ENCODE results near the gene LRRC10B. TPM values are rescaled to one million over a fixed set of nuclear protein-coding genes. Genes with fewer than 3 reads are reported as not detected.

Gene LRRC10B
- total RNA-seq, 1 donor: under 0.01 TPM

DNA sequence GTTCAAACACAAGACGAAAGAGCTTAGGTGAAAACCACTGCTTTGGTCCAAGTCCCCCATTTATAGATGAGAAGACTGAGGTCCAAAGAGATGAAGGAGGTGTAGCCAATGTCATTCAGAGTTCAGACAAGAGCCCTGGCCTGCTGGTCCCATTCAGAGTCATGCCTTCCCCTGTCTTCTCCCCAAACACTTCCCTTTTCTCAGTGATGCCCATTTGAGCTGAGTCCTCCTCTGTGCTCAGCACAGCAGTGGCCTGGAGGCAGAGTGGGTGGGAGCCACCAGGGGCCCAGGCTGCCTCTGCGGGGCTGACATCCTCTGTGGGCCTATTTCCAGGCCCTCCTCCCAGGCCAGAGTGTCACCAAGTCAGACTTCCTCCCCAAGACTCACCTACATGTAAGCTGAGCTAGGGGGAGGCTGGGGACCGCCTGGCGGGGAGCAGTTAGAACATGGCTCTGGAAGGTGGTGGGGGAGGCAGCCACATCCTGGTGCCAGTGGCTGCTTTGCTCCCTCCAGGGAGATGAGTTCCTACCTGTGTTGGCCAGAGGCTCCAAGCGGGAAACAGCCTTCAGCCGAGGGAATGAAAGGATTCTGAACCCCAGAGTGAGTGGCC, 22.4 kb upstream of the LRRC10B start:
- Histone ChIP-seq H4K20me1 (ENCODE audit: insufficient read depth, low read length) (peaks cover 11% of the 10 kb centered on the region), H3K4me3 (ENCODE audit: insufficient read depth, low read length) (no peak overlapping the region), H3K9me3 (ENCODE audit: low read depth, low read length) (no peaks in the 10 kb centered on the region), H3K4me2 (ENCODE audit: insufficient read depth, low read length) (no peak overlapping the region), H3K4me1 (ENCODE audit: insufficient read depth, low read length) (peaks cover 21% of the 10 kb centered on the region), H3K36me3 (ENCODE audit: insufficient read depth, low read length) (no peaks in the 10 kb centered on the region), H3K79me2 (ENCODE audit: insufficient read depth, low read length) (no peaks in the 10 kb centered on the region), H3K27ac (ENCODE audit: low read depth, low read length) (no peak overlapping the region), H2AFZ (ENCODE audit: low read length) (no peak overlapping the region), H3K27me3 (ENCODE audit: insufficient read depth, low read length) (peaks cover 12% of the 10 kb centered on the region)
- DNase-seq (ENCODE audit: insufficient read length, low spot score, missing footprints): peak; percentile 74
- TF ChIP-seq, protein P1, sequence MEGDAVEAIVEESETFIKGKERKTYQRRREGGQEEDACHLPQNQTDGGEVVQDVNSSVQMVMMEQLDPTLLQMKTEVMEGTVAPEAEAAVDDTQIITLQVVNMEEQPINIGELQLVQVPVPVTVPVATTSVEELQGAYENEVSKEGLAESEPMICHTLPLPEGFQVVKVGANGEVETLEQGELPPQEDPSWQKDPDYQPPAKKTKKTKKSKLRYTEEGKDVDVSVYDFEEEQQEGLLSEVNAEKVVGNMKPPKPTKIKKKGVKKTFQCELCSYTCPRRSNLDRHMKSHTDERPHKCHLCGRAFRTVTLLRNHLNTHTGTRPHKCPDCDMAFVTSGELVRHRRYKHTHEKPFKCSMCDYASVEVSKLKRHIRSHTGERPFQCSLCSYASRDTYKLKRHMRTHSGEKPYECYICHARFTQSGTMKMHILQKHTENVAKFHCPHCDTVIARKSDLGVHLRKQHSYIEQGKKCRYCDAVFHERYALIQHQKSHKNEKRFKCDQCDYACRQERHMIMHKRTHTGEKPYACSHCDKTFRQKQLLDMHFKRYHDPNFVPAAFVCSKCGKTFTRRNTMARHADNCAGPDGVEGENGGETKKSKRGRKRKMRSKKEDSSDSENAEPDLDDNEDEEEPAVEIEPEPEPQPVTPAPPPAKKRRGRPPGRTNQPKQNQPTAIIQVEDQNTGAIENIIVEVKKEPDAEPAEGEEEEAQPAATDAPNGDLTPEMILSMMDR (IDR thresholded peaks at IDR 0.05; ENCODE audit: extremely low read depth, low read depth, low read length): no peak

DNA sequence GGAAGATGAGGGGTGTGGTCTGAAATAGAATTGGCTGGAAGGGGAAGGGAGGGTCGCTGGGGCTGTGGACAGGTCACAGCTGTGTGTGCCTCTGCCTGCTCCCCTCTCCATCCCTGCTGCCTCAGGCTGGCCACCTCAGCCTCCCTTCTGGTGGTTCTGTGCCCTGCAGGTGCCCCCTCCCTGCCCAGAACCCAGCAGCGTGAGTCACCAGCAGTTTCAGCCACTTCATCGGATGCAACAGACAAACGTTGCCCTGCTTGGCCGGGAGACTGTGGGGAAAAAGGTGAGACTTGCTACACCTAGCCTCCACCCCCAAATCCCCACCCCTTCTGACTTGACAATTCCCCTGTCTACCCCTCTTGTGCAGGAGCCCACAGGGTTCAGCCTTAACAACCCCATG, 21.8 kb upstream of the LRRC10B start:
- Histone ChIP-seq H3K4me3 (ENCODE audit: insufficient read depth, low read length) (no peak overlapping the region), H3K4me2 (ENCODE audit: insufficient read depth, low read length) (no peak overlapping the region), H3K9me3 (ENCODE audit: low read depth, low read length) (no peaks in the 10 kb centered on the region), H4K20me1 (ENCODE audit: insufficient read depth, low read length) (peaks cover 10% of the 10 kb centered on the region), H3K4me1 (ENCODE audit: insufficient read depth, low read length) (peaks cover 21% of the 10 kb centered on the region), H3K27me3 (ENCODE audit: insufficient read depth, low read length) (peaks cover 7% of the 10 kb centered on the region), H3K27ac (ENCODE audit: low read depth, low read length) (no peak overlapping the region), H3K79me2 (ENCODE audit: insufficient read depth, low read length) (no peaks in the 10 kb centered on the region), H3K36me3 (ENCODE audit: insufficient read depth, low read length) (no peaks in the 10 kb centered on the region), H2AFZ (ENCODE audit: low read length) (no peak overlapping the region)
- TF ChIP-seq, protein P1 (IDR thresholded peaks at IDR 0.05; ENCODE audit: extremely low read depth, low read depth, low read length): no peak
- no peak for DNase-seq (ENCODE audit: insufficient read length, low spot score, missing footprints)

DNA sequence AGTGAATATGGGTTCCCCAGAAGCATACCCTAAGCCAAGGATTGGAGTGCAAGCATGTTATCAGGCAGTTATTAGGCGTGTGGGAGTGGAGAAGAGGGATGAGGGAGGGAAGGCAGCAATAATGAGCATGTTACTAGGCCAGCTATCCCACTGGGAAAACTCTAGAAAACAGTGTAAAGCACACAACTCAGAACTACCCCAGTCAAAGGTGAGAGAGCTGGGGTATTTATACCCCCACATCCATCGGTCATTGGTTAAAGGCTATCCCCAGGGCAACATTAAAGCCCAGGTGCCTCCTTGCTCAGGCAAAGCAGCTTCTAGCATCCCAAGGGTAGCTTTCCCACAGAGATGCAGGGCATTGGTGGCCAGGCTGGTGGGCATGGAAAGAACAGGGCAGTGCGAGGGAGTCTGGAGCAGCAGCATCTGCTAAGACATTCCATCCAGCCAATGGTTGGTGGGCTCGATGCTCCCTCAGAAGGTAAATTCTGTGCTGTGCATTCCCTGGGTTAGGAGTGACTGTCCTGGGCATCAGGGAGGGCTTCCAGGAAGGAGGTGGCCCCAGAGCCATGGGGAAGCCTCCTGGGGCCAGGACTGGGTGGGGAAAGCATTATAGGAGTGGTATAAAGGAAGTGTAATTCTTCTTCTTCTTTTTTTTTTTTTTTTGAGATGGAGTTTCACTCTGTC, 21.1 kb upstream of the LRRC10B start:
- H3K4me2 ChIP-seq (ENCODE audit: insufficient read depth, low read length): no peak overlapping the region
- H4K20me1 ChIP-seq (ENCODE audit: insufficient read depth, low read length): peaks cover 7% of the 10 kb centered on the region
- H3K27ac ChIP-seq (ENCODE audit: low read depth, low read length): no peak overlapping the region
- peak; percentile 62 for DNase-seq (ENCODE audit: insufficient read length, low spot score, missing footprints)
- H3K4me3 ChIP-seq (ENCODE audit: insufficient read depth, low read length): no peak overlapping the region
- no peaks in the 10 kb centered on the region for H3K9me3 ChIP-seq (ENCODE audit: low read depth, low read length)
- H3K36me3 ChIP-seq (ENCODE audit: insufficient read depth, low read length): no peaks in the 10 kb centered on the region
- no peaks in the 10 kb centered on the region for H3K79me2 ChIP-seq (ENCODE audit: insufficient read depth, low read length)
- H3K4me1 ChIP-seq (ENCODE audit: insufficient read depth, low read length): peaks cover 21% of the 10 kb centered on the region
- peaks cover 4% of the 10 kb centered on the region for H3K27me3 ChIP-seq (ENCODE audit: insufficient read depth, low read length)
- TF ChIP-seq, protein P1 (IDR thresholded peaks at IDR 0.05; ENCODE audit: extremely low read depth, low read depth, low read length): no peak
- no peak overlapping the region for H2AFZ ChIP-seq (ENCODE audit: low read length)

DNA sequence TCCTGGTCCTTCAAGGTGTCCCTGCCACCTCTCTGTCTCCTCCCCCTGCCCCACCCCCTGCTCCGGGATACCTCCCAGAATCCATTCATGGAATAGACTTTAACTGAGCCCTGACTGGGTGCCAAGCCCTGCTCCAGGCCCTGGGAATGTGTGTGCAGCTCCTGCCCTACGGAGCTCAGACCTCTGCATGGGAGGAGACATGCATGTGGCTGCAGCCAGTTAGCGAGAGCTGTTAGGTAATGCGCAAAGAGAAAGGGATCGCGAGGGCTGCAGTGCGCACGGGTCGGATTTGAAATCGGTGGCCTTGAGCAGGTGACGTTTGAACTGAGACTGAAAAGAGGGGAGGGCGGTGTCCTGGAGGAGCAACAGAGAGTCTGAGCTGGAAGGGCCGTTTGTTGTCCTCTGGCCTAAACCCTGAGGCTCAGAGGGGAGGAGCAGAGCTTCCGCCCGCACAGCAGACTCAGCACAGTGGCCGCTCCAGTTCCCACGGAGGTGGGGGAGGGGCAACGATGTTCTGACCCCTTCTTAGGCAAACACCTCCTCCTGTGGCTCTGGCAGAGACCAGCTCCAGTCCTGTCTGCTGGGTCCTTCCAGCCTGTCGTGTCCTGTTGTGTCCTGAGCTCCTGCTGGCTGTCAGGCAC, 19.8 kb upstream of the LRRC10B start:
- Histone ChIP-seq H3K9me3 (ENCODE audit: low read depth, low read length) (no peaks in the 10 kb centered on the region), H3K27me3 (ENCODE audit: insufficient read depth, low read length) (peaks cover 4% of the 10 kb centered on the region), H3K27ac (ENCODE audit: low read depth, low read length) (no peak overlapping the region), H3K4me1 (ENCODE audit: insufficient read depth, low read length) (peaks cover 21% of the 10 kb centered on the region), H3K36me3 (ENCODE audit: insufficient read depth, low read length) (no peaks in the 10 kb centered on the region), H2AFZ (ENCODE audit: low read length) (peak overlapping the region; percentile 66), H3K79me2 (ENCODE audit: insufficient read depth, low read length) (no peaks in the 10 kb centered on the region), H3K4me3 (ENCODE audit: insufficient read depth, low read length) (peak overlapping the region; percentile 55), H4K20me1 (ENCODE audit: insufficient read depth, low read length) (peaks cover 7% of the 10 kb centered on the region), H3K4me2 (ENCODE audit: insufficient read depth, low read length) (peak overlapping the region; percentile 77)
- TF ChIP-seq, protein P1 (IDR thresholded peaks at IDR 0.05; ENCODE audit: extremely low read depth, low read depth, low read length): no peak
- DNase-seq (ENCODE audit: insufficient read length, low spot score, missing footprints): peak; percentile 91
